BLaER1 (cell line): ENCODE measurements around the gene UBAP2L.

Experiments used
- H3K27ac ChIP-seq: shearing (Covaris generic); formaldehyde crosslinking; 2 replicates; pipeline ENCODE4 v1.8.1; 2022
- H3K27me3 ChIP-seq: shearing (Covaris generic); formaldehyde crosslinking; 2 replicates; pipeline ENCODE4 v1.8.1; 2022
- H3K36me3 ChIP-seq: shearing (Covaris generic); formaldehyde crosslinking; 2 replicates; pipeline ENCODE4 v1.8.1; 2022
- H3K4me1 ChIP-seq: shearing (Covaris generic); formaldehyde crosslinking; 2 replicates; pipeline ENCODE4 v1.8.1; 2022
- H3K4me2 ChIP-seq: shearing (Covaris generic); formaldehyde crosslinking; 2 replicates; pipeline ENCODE4 v1.8.1; 2022
- H3K4me3 ChIP-seq: shearing (Covaris generic); formaldehyde crosslinking; 2 replicates; pipeline ENCODE4 v1.8.1; 2022
- H3K9ac ChIP-seq: shearing (Covaris generic); formaldehyde crosslinking; 2 replicates; pipeline ENCODE4 v1.8.1; 2022
- H3K9me3 ChIP-seq: shearing (Covaris generic); formaldehyde crosslinking; 2 replicates; pipeline ENCODE4 v1.8.1; 2022
- H4K20me1 ChIP-seq: shearing (Covaris generic); formaldehyde crosslinking; 2 replicates; pipeline ENCODE4 v1.8.1; 2022
- Cebpa-rat ChIP-seq: shearing (Covaris generic); IDR thresholded peaks from 2 replicates; pipeline ENCODE4 v1.8.1; 2022

The UBAP2L gene

DNA sequence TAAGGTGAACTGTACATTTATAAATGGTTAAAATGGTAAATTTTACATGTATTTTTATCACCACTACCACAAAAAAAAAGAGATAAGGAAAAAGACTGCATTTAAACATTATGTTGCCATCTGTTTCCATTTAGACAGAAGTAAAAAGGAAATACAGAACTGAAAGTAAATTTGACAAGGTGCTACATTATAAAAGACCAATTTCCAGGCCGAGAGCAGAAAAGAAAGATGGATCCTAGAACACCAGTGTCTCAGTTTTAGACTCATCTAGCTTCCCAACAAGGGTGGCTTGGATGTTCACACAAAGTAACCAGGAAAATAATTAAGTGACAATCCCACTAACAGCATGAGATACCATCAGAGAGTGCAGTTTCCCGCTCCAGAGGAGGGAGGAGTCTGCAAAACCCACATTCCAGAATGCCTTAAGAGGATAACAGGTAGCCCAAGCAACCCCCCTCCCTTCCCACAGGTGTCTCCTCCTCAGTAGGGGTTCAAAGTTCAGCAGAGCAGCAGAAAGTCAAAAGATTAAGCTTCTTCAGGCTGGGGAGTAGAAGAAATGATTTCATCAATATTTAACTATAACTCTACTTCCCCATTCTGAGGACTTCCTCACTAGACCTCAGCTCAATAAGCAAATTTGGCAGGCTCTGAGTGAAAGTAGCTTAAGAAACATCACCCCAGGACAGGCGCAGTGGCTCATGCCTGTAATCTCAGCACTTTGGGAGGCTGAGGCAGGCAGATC is 40.6 kb upstream of the UBAP2L start:
- TF ChIP-seq Cebpa-rat, result no peak
- Histone ChIP-seq H3K27me3 (no peaks in the 10 kb centered on the region), H3K36me3 (peaks cover 53% of the 10 kb centered on the region), H3K4me1 (peaks cover 74% of the 10 kb centered on the region), H3K9ac (peak overlapping the region; percentile 59), H3K4me3 (peak overlapping the region; percentile 88), H3K4me2 (peak overlapping the region; percentile 96), H3K9me3 (no peaks in the 10 kb centered on the region), H3K27ac (peak overlapping the region; percentile 49), H4K20me1 (peaks cover 78% of the 10 kb centered on the region)

DNA sequence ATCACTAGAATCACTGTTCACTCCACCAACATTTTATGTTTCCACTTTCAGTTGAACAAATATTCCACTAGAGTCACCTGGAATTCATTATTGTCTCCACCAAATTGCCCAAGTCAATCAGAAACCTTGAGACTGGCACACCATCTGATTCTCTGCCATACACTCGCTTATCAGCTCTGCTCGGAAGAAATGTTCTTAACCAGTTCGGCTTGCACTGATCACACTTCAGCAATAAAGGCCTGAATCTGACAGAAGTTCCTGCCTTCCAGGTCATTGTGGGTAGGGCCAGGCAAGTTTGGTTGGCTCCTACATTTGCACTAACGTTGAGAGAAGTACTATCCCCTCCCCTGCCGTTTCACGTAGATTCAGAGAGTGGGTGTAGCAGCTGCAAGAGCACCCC is 38.8 kb upstream of the UBAP2L start:
- peak overlapping the region; percentile 96 for H3K4me2 ChIP-seq
- peak overlapping the region; percentile 88 for H3K4me3 ChIP-seq
- peaks cover 56% of the 10 kb centered on the region for H3K4me1 ChIP-seq
- H3K27ac ChIP-seq, result peak overlapping the region; percentile 88
- TF ChIP-seq Cebpa-rat, result no peak
- peaks cover 36% of the 10 kb centered on the region for H3K36me3 ChIP-seq
- peak overlapping the region; percentile 90 for H3K9ac ChIP-seq
- H4K20me1 ChIP-seq, result peaks cover 60% of the 10 kb centered on the region
- H3K9me3 ChIP-seq, result no peaks in the 10 kb centered on the region
- no peaks in the 10 kb centered on the region for H3K27me3 ChIP-seq

DNA sequence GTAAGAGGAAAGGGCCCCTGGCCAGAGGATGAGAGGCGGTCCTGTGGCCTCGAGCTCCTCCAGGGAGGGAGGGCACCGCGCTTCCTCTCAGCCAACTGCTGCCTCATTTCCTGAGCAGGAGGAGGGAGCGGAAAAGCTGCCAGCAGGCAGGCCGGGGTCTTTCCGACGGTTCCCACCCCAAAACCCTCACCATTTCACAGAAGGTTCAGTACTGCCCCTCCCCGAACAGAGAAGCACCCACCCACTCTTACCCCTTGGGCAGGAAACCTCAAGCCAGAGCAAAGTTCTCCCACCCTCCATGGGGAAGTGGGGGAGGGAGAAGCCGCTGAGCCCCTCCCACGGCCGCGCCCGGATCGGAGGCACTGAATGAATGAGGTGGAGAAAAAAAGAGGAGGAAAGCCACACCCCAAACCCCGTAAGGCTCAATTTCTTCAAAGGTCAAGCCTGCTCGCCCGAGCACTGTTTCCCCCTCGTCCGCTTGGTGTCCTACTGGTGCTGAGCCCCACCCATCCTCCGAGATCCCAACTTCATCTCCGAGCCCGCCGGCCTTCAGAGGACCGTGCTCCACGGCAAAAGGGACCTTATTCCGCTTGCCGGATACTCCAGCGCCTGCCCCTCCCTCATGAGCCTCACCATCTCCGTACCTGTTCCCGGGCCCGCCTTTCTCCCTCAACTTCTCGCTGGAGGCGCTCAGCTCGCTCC is 38.3 kb upstream of the UBAP2L start:
- H3K9me3 ChIP-seq, result no peaks in the 10 kb centered on the region
- peaks cover 54% of the 10 kb centered on the region for H4K20me1 ChIP-seq
- H3K36me3 ChIP-seq, result peaks cover 31% of the 10 kb centered on the region
- peaks cover 51% of the 10 kb centered on the region for H3K4me1 ChIP-seq
- peak overlapping the region; percentile 88 for H3K4me3 ChIP-seq
- peak overlapping the region; percentile 88 for H3K27ac ChIP-seq
- no peak for TF ChIP-seq Cebpa-rat
- peak overlapping the region; percentile 90 for H3K9ac ChIP-seq
- no peaks in the 10 kb centered on the region for H3K27me3 ChIP-seq
- H3K4me2 ChIP-seq, result peak overlapping the region; percentile 96

DNA sequence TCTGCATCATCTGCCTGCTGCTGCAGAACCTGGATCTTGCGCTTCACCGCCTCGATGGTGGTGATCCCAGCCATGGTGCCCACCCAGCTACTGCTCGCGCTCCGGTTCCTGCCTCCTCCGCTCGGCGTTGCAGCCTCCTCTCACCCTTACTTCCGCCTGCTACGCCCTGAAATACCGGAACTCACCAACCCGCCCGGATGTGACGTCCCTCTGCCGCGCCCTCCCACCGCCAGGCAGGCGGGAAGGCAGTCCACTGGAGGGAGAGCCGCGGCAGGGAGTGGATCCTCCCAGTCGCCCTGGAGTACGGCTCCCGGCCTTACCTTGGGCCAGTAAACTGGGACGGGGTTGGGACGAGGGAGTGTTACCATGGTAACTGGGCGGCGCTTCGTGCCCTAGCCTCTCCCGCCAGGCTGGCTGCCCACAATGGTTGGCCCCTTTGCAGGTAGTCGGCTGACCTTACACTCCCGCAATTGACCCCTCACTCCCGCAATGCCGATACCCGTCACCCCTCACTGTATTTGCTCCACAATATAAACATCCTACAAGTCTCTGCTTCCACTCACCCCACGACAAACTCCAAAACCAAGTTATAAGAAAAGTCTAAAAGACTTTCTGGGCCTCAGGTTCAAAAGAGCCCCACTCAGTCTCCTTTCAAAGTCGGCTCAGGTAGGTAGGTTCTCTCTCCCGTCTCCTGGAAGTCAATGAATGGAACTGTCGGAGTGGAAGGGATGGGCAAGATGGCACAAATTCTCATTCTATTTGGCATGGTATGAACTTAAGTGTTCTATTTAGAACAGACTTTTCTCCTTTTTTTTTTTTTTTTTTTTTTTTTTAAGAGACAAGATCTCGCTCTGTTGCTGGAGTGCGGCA is 37.5 kb upstream of the UBAP2L start:
- Histone ChIP-seq H3K9ac (peak overlapping the region; percentile 90), H3K4me3 (peak overlapping the region; percentile 88), H3K9me3 (no peaks in the 10 kb centered on the region), H3K4me2 (peak overlapping the region; percentile 96), H3K4me1 (peaks cover 43% of the 10 kb centered on the region), H4K20me1 (peaks cover 46% of the 10 kb centered on the region), H3K36me3 (peaks cover 24% of the 10 kb centered on the region), H3K27me3 (no peaks in the 10 kb centered on the region), H3K27ac (peak overlapping the region; percentile 88)
- no peak for TF ChIP-seq Cebpa-rat

DNA sequence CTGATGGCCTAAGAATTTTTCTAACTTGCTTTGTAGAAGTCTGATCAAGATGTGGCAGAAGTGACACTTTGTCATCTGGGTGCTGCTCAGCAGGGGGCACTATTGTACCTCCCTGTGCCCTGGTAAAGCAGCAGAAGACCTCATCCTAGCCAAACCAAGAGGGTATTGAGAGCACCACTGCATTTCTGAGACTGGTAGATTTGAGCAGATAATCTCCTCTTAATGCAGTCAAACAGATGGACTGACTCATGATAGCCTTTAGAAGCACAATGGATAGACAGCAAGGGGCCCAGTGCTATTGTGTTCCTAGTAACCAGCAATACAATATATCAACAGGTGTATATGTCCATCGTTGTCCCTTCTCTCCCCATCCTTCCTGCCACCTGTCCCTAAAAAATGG is 34.6 kb upstream of the UBAP2L start:
- H3K4me3 ChIP-seq, result no peak overlapping the region
- no peak overlapping the region for H3K27ac ChIP-seq
- 0 out of 2 replicates have a peak overlapping the region, but pooled peaks have one; percentile 5 for H3K9ac ChIP-seq

DNA sequence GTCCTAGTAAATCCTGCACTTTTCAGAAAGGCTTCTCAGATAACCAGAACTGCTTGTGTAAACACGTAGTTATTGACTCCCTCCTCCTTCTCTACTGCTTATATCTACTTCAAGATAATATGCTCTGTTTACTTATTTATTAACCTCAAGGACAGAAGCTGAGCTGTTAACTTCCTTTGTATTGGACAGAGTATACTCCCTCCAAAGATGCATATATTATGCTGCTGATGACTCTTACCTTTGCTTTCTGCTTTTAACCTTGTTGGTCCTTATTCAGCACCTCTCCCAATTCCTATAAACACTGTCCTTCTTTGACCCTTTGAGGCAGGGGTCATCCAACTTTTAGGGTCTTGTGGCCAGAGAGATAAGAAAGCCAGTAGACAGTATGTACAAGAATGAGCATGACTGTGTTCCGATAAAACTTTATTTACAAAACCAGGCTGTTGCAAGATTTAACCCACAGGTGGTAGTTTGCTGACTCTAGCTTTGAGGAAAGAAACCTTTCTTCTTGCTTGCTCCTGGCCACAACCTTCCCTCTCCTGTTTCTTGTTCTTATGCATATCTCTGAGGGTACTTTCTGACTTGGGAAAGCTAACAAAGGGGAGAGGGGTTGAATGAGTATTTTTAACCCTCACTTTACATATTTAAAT is 33.8 kb upstream of the UBAP2L start:
- H3K4me1 ChIP-seq, result peaks cover 16% of the 10 kb centered on the region
- TF ChIP-seq Cebpa-rat, result no peak
- H3K27ac ChIP-seq, result no peak overlapping the region
- peaks cover 9% of the 10 kb centered on the region for H4K20me1 ChIP-seq
- H3K4me3 ChIP-seq, result no peak overlapping the region
- H3K27me3 ChIP-seq, result no peaks in the 10 kb centered on the region
- H3K4me2 ChIP-seq, result no peak overlapping the region
- H3K9ac ChIP-seq, result no peak overlapping the region
- H3K36me3 ChIP-seq, result no peaks in the 10 kb centered on the region
- no peaks in the 10 kb centered on the region for H3K9me3 ChIP-seq

More for the DNA sequence above, 34.6 kb upstream of the UBAP2L start:
- Histone ChIP-seq H4K20me1 (peaks cover 17% of the 10 kb centered on the region), H3K4me2 (no peak overlapping the region), H3K27me3 (no peaks in the 10 kb centered on the region), H3K4me1 (peaks cover 14% of the 10 kb centered on the region), H3K9me3 (no peaks in the 10 kb centered on the region), H3K36me3 (no peaks in the 10 kb centered on the region)
- no peak for TF ChIP-seq Cebpa-rat

DNA sequence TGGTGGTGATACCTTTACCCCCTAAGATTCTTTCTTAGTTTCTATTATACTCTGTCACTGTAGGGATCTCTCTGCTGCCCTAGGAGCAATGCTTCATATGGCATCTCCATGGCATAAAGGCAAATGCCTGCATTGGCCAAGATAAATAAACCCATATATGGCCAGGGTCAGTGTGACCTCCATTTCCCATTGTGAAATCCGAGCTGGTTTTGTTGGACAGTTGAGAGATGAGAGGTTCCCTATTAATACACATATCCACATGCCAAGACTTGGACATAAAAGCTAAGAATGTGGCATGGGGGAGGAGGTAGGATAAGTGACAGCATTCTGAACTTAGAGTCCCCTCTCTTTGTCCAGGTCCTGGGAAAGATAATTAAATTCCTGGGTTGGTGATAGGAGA is 30.2 kb upstream of the UBAP2L start:
- H3K4me2 ChIP-seq, result no peak overlapping the region
- H3K36me3 ChIP-seq, result no peaks in the 10 kb centered on the region
- H3K27me3 ChIP-seq, result no peaks in the 10 kb centered on the region
- no peak overlapping the region for H3K4me3 ChIP-seq
- no peaks in the 10 kb centered on the region for H4K20me1 ChIP-seq
- no peak overlapping the region for H3K9ac ChIP-seq
- no peak overlapping the region for H3K27ac ChIP-seq
- no peaks in the 10 kb centered on the region for H3K9me3 ChIP-seq
- H3K4me1 ChIP-seq, result peaks cover 19% of the 10 kb centered on the region
- TF ChIP-seq Cebpa-rat, result no peak

DNA sequence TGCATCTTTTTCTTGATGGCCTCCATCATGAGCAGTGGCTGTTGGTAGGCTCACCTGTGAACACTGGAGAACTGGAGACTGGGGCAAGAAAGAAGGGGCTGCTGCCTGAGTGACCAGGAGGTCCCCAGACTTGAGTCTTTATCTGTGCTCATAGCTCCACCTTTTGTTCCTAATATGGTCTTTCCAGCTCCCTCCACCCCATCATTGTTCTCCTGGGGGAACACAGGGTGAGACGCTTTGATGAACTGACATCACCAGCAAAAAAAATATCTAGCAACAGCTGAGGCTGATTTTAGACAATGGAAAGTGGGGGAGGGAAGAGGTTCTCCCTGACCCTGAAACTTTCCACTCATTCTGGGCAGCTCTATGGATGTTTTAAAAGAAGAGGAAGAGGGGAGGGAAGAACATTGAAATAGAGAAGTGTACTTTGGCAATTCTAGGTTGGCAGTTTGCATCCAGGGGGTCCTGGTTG is 28.7 kb upstream of the UBAP2L start, which contains the start of gene TPM3:
Gene TPM3, minus strand, starts transcription at position 111 of the 472 bp plus-strand sequence. Its CDS starts 82 bp downstream, at position 29.
- peak within 1 kb of the TSS; percentile 71 for H3K27ac ChIP-seq
- H3K9me3 ChIP-seq, result no peaks in the 10 kb centered on the region
- H3K4me2 ChIP-seq, result peak within 1 kb of the TSS; percentile 73
- no peaks in the 10 kb centered on the region for H3K27me3 ChIP-seq
- H4K20me1 ChIP-seq, result no peaks in the 10 kb centered on the region
- peaks cover 19% of the 10 kb centered on the region for H3K4me1 ChIP-seq
- no peak for TF ChIP-seq Cebpa-rat
- no peaks in the 10 kb centered on the region for H3K36me3 ChIP-seq
- H3K9ac ChIP-seq, result peak within 1 kb of the TSS; percentile 44; the same call in 1 of the 2 replicates
- 0 out of 2 replicates have a peak within 1 kb of the TSS, but pooled peaks have one; percentile 2 for H3K4me3 ChIP-seq

DNA sequence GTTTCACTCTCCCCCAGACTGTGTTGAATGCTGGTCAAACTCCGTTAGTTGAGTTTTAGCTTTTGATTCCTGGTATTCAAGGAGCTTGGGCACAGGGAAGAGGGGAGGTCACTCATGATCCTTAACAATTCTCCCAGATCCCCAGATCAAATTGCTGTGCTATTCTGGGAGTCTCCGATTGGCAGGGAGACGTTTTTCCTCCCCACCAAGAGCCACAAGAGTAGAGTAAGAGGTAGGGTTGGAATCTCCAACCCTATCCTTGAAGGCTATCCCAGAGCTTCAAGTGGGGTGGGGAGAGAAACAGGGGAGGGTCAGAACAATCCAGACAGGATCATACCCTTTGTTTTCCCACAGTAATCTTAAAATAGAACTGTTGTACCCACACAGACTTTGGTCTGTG is 28.3 kb upstream of the UBAP2L start:
- peak overlapping the region; percentile 44; the same call in 1 of the 2 replicates for H3K9ac ChIP-seq
- TF ChIP-seq Cebpa-rat, result no peak
- peak overlapping the region; percentile 71 for H3K27ac ChIP-seq
- H3K36me3 ChIP-seq, result no peaks in the 10 kb centered on the region
- no peaks in the 10 kb centered on the region for H3K9me3 ChIP-seq
- no peaks in the 10 kb centered on the region for H3K27me3 ChIP-seq
- 0 out of 2 replicates have a peak overlapping the region, but pooled peaks have one; percentile 2 for H3K4me3 ChIP-seq
- no peaks in the 10 kb centered on the region for H4K20me1 ChIP-seq
- peak overlapping the region; percentile 73 for H3K4me2 ChIP-seq
- peaks cover 19% of the 10 kb centered on the region for H3K4me1 ChIP-seq
